SKM-1 treated with dmso at 0.1 percent for 144 hours (cell line): Measurements from ENCODE around the gene NR2F2.

Source experiments
- DNase-seq: peaks from one replicate; lab custom pipeline; 2025; ENCODE audit not compliant: unreplicated experiment; lab: John Stamatoyannopoulos, UW

NR2F2 gene

GRCh38 chr15:96352604-96353405, 22.3 kb downstream of the NR2F2 start:
- no peak for DNase-seq

DNA sequence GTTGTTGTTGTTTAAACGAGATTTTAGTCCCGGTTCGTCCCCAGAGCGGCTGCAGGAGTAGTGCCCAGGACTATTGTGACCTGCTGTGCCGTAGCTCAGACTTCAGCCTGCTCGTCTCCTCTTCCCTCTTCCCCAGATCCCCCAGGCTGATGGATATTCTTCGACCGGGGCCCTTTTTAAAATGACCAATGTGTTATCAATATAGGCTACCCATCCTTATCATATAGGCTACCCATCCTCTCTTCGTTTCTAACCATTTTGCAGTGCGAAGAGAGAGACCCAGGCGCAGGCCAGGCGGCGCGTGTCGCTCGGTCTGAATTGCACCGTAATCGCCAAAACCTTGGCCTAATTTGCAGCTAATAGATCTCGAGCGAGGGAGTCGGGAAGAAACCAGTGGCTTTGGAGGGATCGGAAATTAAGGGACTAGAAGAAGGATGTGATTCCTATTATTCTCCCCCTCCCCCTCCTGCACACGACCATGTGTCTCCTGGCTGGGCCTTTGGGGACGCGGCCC, 23.0 kb downstream of the NR2F2 start:
- no peak for DNase-seq

DNA sequence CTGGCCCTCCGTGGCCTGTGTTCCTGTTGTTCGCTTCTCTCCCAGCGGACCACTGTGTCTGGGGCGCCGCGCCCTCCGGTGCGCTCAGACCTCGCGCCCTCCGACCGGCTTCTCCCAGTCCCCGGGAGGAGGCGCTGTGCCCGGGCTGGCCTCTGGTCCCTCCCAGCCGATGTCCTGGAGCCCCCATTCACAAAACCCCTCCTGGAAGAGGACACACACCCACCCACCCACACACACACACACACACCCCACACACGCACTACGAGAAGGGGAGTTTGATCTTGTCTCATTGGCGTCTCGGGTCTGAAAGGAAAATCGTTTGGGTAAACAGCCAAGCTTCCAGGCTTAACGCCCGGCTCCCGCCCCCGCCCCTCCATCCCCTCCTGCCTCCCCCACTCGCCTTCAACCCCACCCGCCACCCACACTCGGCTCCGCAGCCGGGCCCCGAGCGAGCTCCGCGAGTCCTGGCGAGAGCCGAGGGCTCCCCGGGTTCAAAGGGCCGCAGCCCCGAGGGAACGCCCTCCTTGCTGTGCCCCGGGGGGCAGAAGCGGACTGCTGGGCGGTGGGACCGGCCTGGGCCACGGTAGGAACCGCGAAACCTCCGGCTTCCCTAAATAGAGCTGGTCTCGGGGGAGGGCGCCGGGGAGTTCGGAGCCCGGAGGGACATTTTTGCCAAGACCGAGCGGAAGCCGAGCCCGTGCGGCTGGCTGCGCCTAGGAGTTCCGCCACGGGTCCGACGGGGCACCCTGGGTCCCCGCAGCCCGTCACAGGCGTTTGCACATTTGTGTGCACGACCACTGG, 23.6 kb downstream of the NR2F2 start:
- DNase-seq: no peak

GRCh38 chr15:96354731-96355567, 24.4 kb downstream of the NR2F2 start:
- DNase-seq: no peak

DNA sequence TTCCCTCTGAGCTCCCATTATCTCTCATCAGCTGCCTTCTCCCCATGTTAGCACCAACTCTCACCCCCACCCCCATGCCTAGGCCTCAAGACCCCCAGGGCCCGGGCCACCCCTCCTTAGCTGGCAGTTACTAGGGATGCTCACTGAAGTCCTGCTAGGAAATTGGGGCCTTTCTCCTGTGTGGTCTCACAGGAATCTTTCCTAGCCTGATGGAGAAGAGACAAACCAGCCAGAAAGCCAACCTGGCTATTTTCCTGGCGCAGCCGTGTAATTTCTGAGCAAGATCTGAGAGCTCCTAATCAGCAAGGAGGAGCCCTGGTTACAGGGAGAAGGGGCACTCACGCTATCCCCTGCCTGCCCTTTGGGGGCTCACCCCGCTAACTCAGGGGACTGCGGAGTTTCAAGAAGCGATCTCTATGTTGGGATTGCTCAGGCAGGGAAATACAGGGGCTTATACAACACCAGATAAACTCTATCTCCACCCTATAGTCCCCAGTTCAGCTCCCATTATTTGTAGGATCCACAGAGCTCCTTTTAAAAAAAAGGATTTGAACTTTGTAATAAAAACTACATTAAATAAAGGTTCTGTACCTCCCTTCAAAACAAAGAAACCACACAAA, 25.2 kb downstream of the NR2F2 start:
- no peak for DNase-seq

DNA sequence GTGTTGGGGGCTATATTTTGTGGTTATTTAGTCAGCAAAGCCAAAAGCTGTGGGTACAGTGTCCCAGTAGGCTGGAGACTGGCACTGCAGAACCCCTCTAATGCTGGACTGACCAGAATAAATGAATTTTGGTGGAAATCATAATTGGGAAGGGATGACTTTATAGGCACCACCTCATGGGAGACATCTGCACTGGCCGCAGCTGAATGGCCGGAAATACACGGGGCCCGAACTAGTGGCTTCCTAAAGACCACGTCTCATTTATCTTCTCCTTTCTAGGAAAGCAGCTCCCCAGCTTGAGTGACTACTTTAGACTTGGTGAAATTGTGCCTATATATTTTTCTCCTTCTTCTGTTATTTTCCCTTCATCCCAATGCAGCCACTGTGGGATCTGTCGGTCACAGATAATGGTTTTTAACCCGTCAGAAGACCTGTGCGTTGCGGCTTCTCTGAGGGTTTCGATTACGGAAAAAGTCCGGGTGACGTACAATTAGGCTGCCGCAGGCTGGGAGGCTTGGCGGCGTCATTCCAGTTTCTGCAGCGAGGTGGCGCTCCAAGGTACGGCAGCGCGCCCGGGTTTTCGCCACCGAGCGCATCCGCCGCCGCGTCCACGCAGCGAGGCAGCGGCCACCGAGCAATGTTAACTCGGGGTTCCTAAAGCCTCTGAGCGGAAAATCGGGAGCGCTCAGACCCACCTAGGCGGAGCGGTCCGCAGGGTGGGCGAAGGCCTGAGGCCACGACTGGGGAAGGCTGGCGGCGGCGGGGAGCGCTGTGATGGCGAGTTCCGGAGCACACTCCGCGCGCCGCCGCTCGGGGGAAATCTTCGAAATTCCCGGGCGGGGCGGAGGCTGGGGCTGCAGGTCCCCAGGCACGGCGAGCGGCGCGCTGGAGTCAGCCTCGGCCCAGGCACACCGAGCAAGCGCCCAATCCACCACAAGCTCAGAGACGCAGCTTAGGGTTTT, 26.3 kb downstream of the NR2F2 start:
- DNase-seq: peak; percentile 54

DNA sequence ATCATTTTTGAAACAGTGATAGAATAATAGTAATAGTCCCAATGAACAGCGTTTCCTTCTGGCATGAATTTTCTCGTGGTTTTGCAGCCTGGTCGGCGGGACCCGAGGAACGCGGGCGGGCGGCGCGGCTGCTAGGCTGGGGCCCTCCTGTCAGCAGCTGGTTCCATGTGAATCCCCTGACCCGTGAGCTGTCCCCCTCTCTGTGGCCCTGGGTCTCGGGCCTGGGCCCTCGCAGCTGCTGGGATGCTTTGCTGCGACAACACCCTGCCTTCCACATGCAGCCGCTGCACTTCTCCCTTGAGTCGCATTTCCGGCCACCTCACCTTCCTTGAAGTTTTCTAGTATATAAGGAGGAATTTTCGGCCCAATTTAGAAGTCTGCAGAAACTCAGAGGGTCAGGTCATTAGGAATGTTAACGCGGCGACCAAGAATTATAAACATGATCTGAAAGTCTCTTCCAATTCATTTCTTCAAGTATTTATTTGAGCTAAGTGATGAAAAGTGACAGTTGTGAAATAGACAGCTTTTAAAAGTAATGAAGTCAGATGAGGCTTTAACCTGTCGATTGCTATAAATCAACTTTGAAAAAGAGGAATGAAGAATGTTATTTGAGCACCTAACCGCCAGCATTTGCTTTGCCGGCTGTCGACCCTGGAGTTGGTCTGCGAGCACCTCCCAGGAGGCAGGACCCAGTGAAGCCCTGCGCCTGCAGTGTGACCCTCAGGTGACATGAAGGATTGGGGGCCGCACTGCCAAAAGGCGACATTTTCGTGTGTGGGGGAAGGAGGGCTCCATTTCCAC, 27.7 kb downstream of the NR2F2 start:
- no peak for DNase-seq

GRCh38 chr15:96358821-96359615, 28.5 kb downstream of the NR2F2 start:
- DNase-seq: no peak

GRCh38 chr15:96359616-96360521, 29.4 kb downstream of the NR2F2 start:
- DNase-seq: no peak

DNA sequence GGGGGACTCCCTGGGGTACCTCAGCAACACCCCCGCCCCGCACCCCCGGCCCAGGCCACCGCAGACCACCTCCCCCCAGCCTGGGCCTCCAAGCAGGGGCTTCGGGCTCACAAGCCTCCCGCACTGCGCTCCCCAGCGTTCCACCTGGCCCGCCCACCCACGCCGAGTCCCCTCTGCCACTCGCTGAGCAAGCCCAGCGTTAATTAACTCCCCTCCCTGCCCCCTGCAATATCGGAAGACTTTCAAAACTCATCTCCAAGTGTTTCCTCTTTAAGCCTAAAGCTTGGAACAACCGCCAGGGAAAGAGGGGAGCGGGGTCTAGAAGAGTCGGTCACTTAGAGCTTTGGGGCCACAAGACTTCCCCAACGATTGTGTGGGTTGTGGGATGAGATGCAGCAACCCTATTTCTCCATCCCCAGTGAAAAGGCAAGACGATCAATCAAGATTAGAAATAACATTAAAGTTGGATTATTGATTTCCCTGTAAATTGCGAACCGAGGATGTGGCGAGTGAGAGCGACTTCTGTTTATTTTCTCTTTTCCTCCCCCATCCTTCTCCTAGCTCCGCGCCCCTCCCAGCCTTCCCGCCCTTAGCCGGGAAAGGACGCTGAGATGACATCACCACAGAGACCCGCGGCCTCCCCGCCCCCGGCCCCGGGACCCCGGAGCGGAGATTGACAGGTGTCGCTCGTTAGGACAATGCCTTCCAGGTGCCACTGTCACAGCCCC, 30.2 kb downstream of the NR2F2 start:
- no peak for DNase-seq

DNA sequence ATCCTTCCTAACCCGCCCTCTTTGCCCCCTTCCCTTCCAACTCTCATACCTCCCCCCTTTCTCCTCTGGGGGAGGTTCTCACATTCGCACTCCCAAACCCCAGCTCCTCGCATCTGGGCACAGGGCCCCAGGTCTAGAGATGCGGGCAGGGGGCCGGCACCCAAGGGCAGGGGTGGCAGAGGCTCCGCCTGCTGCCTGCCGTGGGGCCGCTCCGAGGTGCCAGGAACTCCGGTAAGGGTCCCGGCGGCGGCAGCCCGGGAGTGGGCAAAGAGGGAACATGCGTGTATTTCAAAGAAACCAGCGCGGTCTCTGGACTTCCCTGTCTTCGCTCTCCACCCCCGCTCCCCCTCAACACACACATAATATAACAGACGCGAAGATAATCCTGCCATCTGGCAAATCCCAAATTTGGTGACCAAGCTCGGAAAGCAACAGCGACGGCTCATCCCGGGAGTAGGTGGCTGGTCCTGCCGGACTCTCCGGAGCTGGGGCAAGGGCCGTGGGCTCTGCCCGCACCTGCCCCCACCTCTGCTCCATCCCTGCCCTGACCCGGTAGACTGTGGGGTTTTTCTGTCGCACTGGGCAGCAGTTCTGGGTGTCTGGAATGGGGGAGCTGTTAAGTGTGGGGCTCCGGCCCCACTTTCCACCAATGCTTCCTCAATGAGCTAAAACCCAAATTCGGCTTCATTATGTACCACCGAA, 31.0 kb downstream of the NR2F2 start:
- no peak for DNase-seq

DNA sequence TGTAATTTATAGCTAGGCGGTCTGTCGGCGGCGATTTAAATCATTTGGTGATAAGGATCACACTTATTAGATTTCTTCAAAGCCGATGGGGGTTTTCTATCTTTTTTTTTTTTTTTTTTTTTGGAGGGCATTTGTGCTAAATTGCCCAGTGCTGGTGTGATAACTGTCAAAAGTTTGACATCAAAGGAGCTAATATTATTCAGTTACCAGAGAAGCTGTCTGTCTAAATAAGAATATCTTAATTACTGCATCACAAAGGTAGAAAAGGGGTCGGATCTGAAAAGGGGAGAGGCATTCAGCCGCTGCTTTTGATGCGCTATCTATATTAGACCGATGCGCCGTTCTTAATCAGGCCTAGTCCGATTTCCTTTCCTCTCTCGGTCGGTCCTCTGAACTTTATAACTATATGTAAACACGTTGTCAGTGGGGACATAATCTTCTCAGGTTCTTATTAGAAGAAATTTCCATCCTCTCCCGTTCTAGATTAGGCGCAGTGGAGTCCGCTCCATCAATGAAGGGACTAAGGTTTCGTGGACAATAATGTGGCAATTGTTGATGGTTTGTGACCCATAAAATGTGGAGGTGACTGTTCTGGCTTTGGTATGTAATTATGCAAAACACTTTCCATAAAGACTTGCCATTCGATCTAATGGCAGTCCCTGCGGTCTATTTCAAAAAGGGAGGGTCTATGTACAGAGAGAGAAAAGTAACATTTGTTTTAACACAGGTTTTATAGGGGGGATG, 31.7 kb downstream of the NR2F2 start:
- DNase-seq: no peak

DNA sequence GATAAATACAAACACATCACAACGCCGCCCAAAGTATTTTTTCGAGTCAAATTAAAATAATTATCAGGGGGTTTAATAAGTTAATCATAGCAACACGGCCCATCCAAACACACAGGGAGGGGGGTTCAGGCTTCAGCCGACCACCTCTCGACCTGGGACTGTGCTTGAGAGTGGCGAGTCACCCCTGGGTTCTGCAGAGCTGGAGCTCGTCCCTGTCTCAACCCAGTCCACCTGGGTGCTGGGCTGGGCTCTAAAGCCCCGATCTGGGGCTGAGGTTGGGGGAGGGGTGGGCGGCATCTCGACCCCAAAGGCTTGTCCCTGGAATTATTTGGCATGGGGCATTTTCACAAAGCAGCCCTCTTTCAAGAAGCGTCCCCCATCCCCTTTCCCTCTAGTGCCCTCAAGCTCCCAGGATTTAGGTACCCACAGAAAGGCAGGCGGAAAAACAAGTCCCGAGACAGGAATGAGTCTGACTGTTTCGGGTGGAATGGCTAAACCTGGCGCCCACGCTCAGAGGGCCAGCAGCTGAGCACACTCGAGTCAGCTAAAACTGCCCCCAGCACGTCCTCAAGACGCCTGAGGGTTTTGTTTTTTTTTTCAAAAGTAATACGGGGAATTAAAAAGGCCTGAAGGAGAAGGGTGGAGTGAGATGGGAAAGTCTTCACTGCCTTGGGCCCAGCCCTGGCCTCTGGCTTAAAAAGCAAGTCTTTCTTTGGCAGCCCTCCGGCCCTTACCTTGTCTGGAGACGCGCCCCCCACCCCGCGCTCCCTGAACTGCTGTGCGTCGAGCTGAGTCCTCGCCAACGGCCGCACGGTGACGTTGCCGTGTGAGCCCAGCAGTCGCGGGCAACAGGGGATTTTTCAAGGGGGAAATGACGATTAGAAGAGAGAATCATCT, 32.5 kb downstream of the NR2F2 start:
- DNase-seq: no peak

DNA sequence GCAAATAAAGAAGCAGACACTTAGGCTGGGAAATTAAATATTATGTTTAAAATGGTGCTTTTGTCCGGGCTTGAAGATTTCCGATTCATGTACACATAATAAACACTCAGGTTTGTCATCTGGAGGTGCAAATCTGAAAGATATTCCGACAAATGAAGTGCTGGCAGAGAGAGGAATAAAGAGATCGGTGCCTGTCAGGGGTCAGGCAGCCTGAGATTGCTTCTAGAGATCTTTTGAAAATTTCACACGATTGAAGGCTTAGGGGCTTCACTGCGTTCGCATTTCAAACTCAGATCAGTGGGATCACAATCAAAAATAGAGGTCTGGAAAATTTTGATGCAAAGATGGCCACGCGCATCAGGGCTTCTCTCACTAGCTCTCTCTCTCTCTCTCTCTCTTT, 33.2 kb downstream of the NR2F2 start:
- DNase-seq: no peak
